ENCODE measurements around the gene METTL25B. TPM values are rescaled to one million over a fixed set of nuclear protein-coding genes. Genes with fewer than 3 reads are reported as not detected.

Gene METTL25B
- 12.8 and 15.5 TPM in 2 replicates for total RNA-seq
- 15.0 and 17.3 TPM in 2 replicates for polyA plus RNA-seq
- 10.3 and 11.4 TPM in 2 replicates for polyA plus RNA-seq (2011; cell fraction: cytosol; rRNA removed)
- polyA plus RNA-seq (2011; cell fraction: nucleus; rRNA removed) = 29.0 and 38.2 TPM in 2 replicates
- 7.6 and 9.9 TPM in 2 replicates for polyA plus RNA-seq (2012)
- polyA minus RNA-seq = 10.6 and 13.0 TPM in 2 replicates
- 26.8 TPM for polyA minus RNA-seq (2011; cell fraction: cytosol; rRNA and poly(A)+ RNA removed)
- polyA minus RNA-seq (2011; cell fraction: nucleus; rRNA and poly(A)+ RNA removed) = 9.0 and 9.9 TPM in 2 replicates
- percentile 54 among the genes with signal in this experiment for Bru-seq, nascent RNA
- percentile 65 among the genes with signal in this experiment for BruChase-seq, experiment 1, labeled RNA remaining after a 6-hour chase
- percentile 69 among the genes with signal in this experiment for BruChase-seq, experiment 2, labeled RNA remaining after a 2-hour chase
- long read RNA-seq, partial matches to known transcripts = 0 of 11 reads
- long read RNA-seq, other reads (novel, unspliced or antisense) = 8 of 11 reads

GRCh38 chr1:156727926-156728598 is at the start of gene METTL25B:
Gene METTL25B, plus strand, starts transcription at chr1:156728469. Its CDS starts 636 bp downstream, at chr1:156729105.
- Histone ChIP-seq H3K9me1 (replicated peaks; ENCODE audit: control insufficient read depth, extremely low read depth, insufficient read depth, low read length) (no peaks in the 10 kb centered on the region), H3K79me2 (ENCODE audit: control insufficient read depth, insufficient read depth, low read length) (peaks cover 51% of the 10 kb centered on the region), H4K20me1 (replicated peaks; ENCODE audit: control insufficient read depth, extremely low read depth, insufficient read depth, low read length) (peaks cover 7% of the 10 kb centered on the region), H3K9me3 (replicated peaks; ENCODE audit: control insufficient read depth, insufficient read depth, low read length) (no peaks in the 10 kb centered on the region), H3K36me3 (ENCODE audit: control insufficient read depth in 2 of 2, extremely low read depth in 1 of 2, insufficient read depth in 2 of 2, low read length in 2 of 2) (peaks cover 10 to 15% of the 10 kb centered on the region in 2 experiments), H3K4me2 (ENCODE audit: insufficient read depth, low read length) (peak within 1 kb of the TSS; percentile 89), H3K4me3 (replicated peaks in 1 of 3; ENCODE audit: insufficient read depth in 1 of 3, low read depth in 1 of 3, low read length in 3 of 3) (peak within 1 kb of the TSS; percentile 56 to 94 (median 79)), H3K9ac (replicated peaks; ENCODE audit: extremely low read depth, insufficient read depth, low read length) (peak within 1 kb of the TSS; percentile 80), H3K27me3 (ENCODE audit: control insufficient read depth in 2 of 2, insufficient read depth in 2 of 2, low read length in 2 of 2) (no peaks in the 10 kb centered on the region), H3K27ac (ENCODE audit: insufficient read depth, low read depth, low read length) (peak within 1 kb of the TSS; percentile 83), H3K4me1 (ENCODE audit: control insufficient read depth, extremely low read depth, insufficient read depth, low read length) (peaks cover 32% of the 10 kb centered on the region), H2AFZ (ENCODE audit: low read depth, low read length) (peak within 1 kb of the TSS; percentile 63)
- TF ChIP-seq MAX (IDR thresholded peaks at IDR 0.05; ENCODE audit: insufficient read depth, insufficient read length) (no peak), EZH2 (IDR thresholded peaks at IDR 0.05; ENCODE audit: borderline replicate concordance, low read depth, low read length, severe bottlenecking) (no peak), POLR2AphosphoS5 (IDR thresholded peaks at IDR 0.05; ENCODE audit: insufficient read depth, low read depth, low read length) (peak; percentile 37), MYC (IDR thresholded peaks at IDR 0.05; ENCODE audit: low read depth, low read length) (no peak), POLR2A (IDR thresholded peaks at IDR 0.05; ENCODE audit: low read depth, low read length) (peak; percentile 78)
- dilution Hi-C loops (cut with MboI; ENCODE audit: extremely low pct_ligation_motif_present, low sequenced_read_pairs) = no loop called here
- DNase-seq (ENCODE audit: low read depth, low spot score) (peak; percentile 53), FAIRE-seq (peak; percentile 66)
- CTCF ChIA-PET = interaction anchor here (0.5 to 5.3 kb wide), 19 partner anchors 13 to 1439 kb away, joined by 3 to 546 read pairs (median 18); partner anchors contain the start of genes HDGF, INSRR, MRPL24 and NES
- intact Hi-C loops (cut with micrococcal nuclease) = loop anchor here (1.0 kb wide), 4 partner anchors 13 to 39 kb away; partner anchors contain the start of genes HDGF, MRPL24 and PRCC
- TSS peak; percentile 69 for BruUV-seq (replicated peaks)
- POLR2A ChIA-PET = interaction anchor here (0.6 to 1.5 kb wide), 9 partner anchors 13 to 220 kb away, joined by 3 to 15 read pairs (median 3); partner anchors contain the start of genes MRPL24 and PRCC

All from endothelial cell of umbilical vein (primary cell).